Hepatocyte (in vitro differentiated cells): Measurements from ENCODE around the gene SH3TC1. TPM values are rescaled to one million over a fixed set of nuclear protein-coding genes. Genes with fewer than 3 reads are reported as not detected.

Experiments
- DNase-seq: peaks from one replicate; pipeline ENCODE4 v3.0.0-alpha.2; 2016; ENCODE audit warnings: low spot score
- H2AFZ ChIP-seq: fragments of 200-600 bp; sonication (generic); 2 replicates; pipeline ENCODE4 v1.6.0; 2016; ENCODE audit warnings: antibody characterized with exemption, mild to moderate bottlenecking
- H3K27ac ChIP-seq: fragments of 200-600 bp; sonication (generic); 2 replicates; pipeline ENCODE4 v1.5.1; 2016; ENCODE audit warnings: mild to moderate bottlenecking
- H3K27me3 ChIP-seq: fragments of 200-600 bp; sonication (generic); 2 replicates; pipeline ENCODE4 v1.6.1; 2016
- H3K36me3 ChIP-seq: fragments of 200-600 bp; sonication (generic); replicated peaks from 2 replicates; pipeline ENCODE4 v1.5.1; 2016; ENCODE audit warnings: low read depth; ENCODE audit not compliant: insufficient read depth
- H3K4me1 ChIP-seq: fragments of 200-600 bp; sonication (generic); 2 replicates; pipeline ENCODE4 v1.5.1; 2016; ENCODE audit warnings: mild to moderate bottlenecking, moderate library complexity; ENCODE audit not compliant: insufficient read depth
- H3K4me2 ChIP-seq: fragments of 200-600 bp; sonication (generic); 2 replicates; pipeline ENCODE4 v1.6.0; 2016
- H3K4me3 ChIP-seq: fragments of 200-600 bp; sonication (generic); 2 replicates; pipeline ENCODE4 v1.5.1; 2016; ENCODE audit warnings: mild to moderate bottlenecking
- H3K79me2 ChIP-seq: fragments of 200-600 bp; sonication (generic); 2 replicates; pipeline ENCODE4 v1.6.0; 2017; ENCODE audit warnings: mild to moderate bottlenecking
- H3K9me2 ChIP-seq: fragments of 200-600 bp; sonication (generic); replicated peaks from 2 replicates; pipeline ENCODE4 v1.6.0; 2017; ENCODE audit warnings: mild to moderate bottlenecking; ENCODE audit not compliant: insufficient read depth
- H3K9me3 ChIP-seq: fragments of 200-600 bp; sonication (generic); 2 replicates; pipeline ENCODE4 v1.5.1; 2016; ENCODE audit warnings: low read depth, mild to moderate bottlenecking
- H4K20me1 ChIP-seq: fragments of 200-600 bp; sonication (generic); 2 replicates; pipeline ENCODE4 v1.6.0; 2016; ENCODE audit warnings: mild to moderate bottlenecking; ENCODE audit not compliant: insufficient read depth, poor library complexity, severe bottlenecking
- CTCF ChIP-seq: fragments of 200-600 bp; sonication (generic); IDR thresholded peaks from 2 replicates; pipeline ENCODE4 v1.5.1; 2016; ENCODE audit warnings: antibody characterized with exemption, mild to moderate bottlenecking; ENCODE audit not compliant: poor library complexity
- EZH2 ChIP-seq: fragments of 200-600 bp; sonication (generic); IDR thresholded peaks from 2 replicates; pipeline ENCODE4 v1.6.1; 2016; ENCODE audit warnings: antibody characterized with exemption, mild to moderate bottlenecking, borderline replicate concordance
- EZH2phosphoT487 ChIP-seq: fragments of 200-600 bp; sonication (generic); IDR thresholded peaks from one replicate; pipeline ENCODE4 v1.6.1; 2018; ENCODE audit warnings: antibody characterized with exemption, mild to moderate bottlenecking, low read depth, moderate library complexity; ENCODE audit not compliant: unreplicated experiment, severe bottlenecking
- WGBS: methylation state at CpG from one replicate; pipeline ENCODE4 v1.1.6; 2016; ENCODE audit warnings: low lambda C conversion rate; ENCODE audit errors: missing lambda C conversion rate; 5-methylcytosine and 5-hydroxymethylcytosine counted together
- polyA plus RNA-seq: library from polyadenylated mRNA; unstranded; fragments of >200 nt; fragmentation: Nextera tagmentation; extraction: Ambion mirVana; gene quantifications from 2 replicates; pipeline ENCODE4 v1.2.1, GENCODE V29; 2016
- total RNA-seq: library from RNA; depleted of rRNA; stranded (reverse); fragments of >200 nt; gene quantifications from 2 replicates; pipeline ENCODE4 v1.2.3, GENCODE V29; 2014

Gene SH3TC1
- 16.5 and 35.4 TPM in 2 replicates for total RNA-seq
- 30.3 and 41.2 TPM in 2 replicates for polyA plus RNA-seq

GRCh38 chr4:8198906-8199593, at the start of gene SH3TC1:
Gene SH3TC1 (plus strand): TSS chr4:8199290. CDS start chr4:8205195, 5,905 bp downstream.
- Histone ChIP-seq H3K9me2 (no peaks in the 10 kb centered on the region), H3K4me3 (peak within 1 kb of the TSS; percentile 9), H3K27ac (peak within 1 kb of the TSS; percentile 97), H2AFZ (no peak within 1 kb of the TSS), H3K27me3 (no peaks in the 10 kb centered on the region), H4K20me1 (no peaks in the 10 kb centered on the region), H3K36me3 (no peaks in the 10 kb centered on the region), H3K79me2 (peaks cover 39% of the 10 kb centered on the region), H3K4me1 (peaks cover 52% of the 10 kb centered on the region), H3K9me3 (no peaks in the 10 kb centered on the region), H3K4me2 (peak within 1 kb of the TSS; percentile 81)
- 28% methylated on average over 32 of the region's 32 CpGs for WGBS
- DNase-seq: peak; percentile 96
- TF ChIP-seq CTCF: no peak
- TF ChIP-seq EZH2: no peak
- TF ChIP-seq EZH2phosphoT487: no peak

GRCh38 chr4:8149664-8150063, 49.4 kb upstream of the SH3TC1 start:
- WGBS: 87% methylated on average over 7 of the region's 7 CpGs
- TF ChIP-seq EZH2 (no peak), EZH2phosphoT487 (no peak), CTCF (no peak)
- H3K36me3 ChIP-seq: no peaks in the 10 kb centered on the region
- no peak overlapping the region for H2AFZ ChIP-seq
- H4K20me1 ChIP-seq: no peaks in the 10 kb centered on the region
- H3K27me3 ChIP-seq: peaks cover 8% of the 10 kb centered on the region
- no peak overlapping the region for H3K27ac ChIP-seq
- H3K4me3 ChIP-seq: no peak overlapping the region
- H3K9me2 ChIP-seq: no peaks in the 10 kb centered on the region
- H3K9me3 ChIP-seq: no peaks in the 10 kb centered on the region
- no peaks in the 10 kb centered on the region for H3K4me1 ChIP-seq
- H3K4me2 ChIP-seq: no peak overlapping the region
- no peaks in the 10 kb centered on the region for H3K79me2 ChIP-seq
- DNase-seq: no peak

GRCh38 chr4:8150152-8151090, 48.7 kb upstream of the SH3TC1 start:
- H3K9me2 ChIP-seq: no peaks in the 10 kb centered on the region

More at GRCh38 chr4:8150152-8151090, 48.7 kb upstream of the SH3TC1 start:
- H3K9me3 ChIP-seq: no peaks in the 10 kb centered on the region
- TF ChIP-seq CTCF (no peak), EZH2 (no peak), EZH2phosphoT487 (no peak)
- no peak overlapping the region for H2AFZ ChIP-seq
- WGBS: 84% methylated on average over 26 of the region's 29 CpGs
- H3K36me3 ChIP-seq: no peaks in the 10 kb centered on the region
- H3K27me3 ChIP-seq: peaks cover 6% of the 10 kb centered on the region
- no peak overlapping the region for H3K4me2 ChIP-seq
- H3K4me3 ChIP-seq: no peak overlapping the region
- DNase-seq: no peak
- no peaks in the 10 kb centered on the region for H3K79me2 ChIP-seq
- H4K20me1 ChIP-seq: no peaks in the 10 kb centered on the region
- H3K27ac ChIP-seq: no peak overlapping the region
- no peaks in the 10 kb centered on the region for H3K4me1 ChIP-seq
